Activated CD4-positive, alpha-beta memory T cell treated with anti-CD3 and anti-CD28 coated beads for 36 hours (primary cell): Measurements from ENCODE around the gene STRIP2. TPM values are rescaled to one million over a fixed set of nuclear protein-coding genes. Genes with fewer than 3 reads are reported as not detected.
A peak's percentile ranks its signal among the peaks of the same experiment; 100 is the strongest.
"Not testable (repeated sequence)": the region's sequence is repeated elsewhere in the genome, so short reads cannot be mapped to it uniquely, and the experiment has no call there.

Experiments used
- CTCF ChIA-PET: fragments of 350-600 bp; sonication (Branson Sonifier 250); formaldehyde crosslinking; loops from one replicate; lab custom pipeline; 2021; ENCODE audit warnings: antibody characterized with exemption, inconsistent platforms; lab: Charles Lee
- POLR2A ChIA-PET: fragments of 350-600 bp; sonication (Branson Sonifier 250); formaldehyde crosslinking; loops from one replicate; lab custom pipeline; 2021; ENCODE audit warnings: antibody characterized with exemption; lab: Charles Lee
- DNase-seq: peaks from one replicate; pipeline ENCODE4 v3.0.0-alpha.2; 2020
- H3K27ac Mint-ChIP-seq: one replicate; pipeline ENCODE4 v1.8.0; 2021; ENCODE audit warnings: mixed read lengths
- H3K27me3 Mint-ChIP-seq: one replicate; pipeline ENCODE4 v1.8.0; 2021; ENCODE audit warnings: mixed read lengths
- H3K36me3 Mint-ChIP-seq: one replicate; pipeline ENCODE4 v1.8.0; 2021; ENCODE audit warnings: mixed read lengths
- H3K4me1 Mint-ChIP-seq: one replicate; pipeline ENCODE4 v1.8.0; 2021; ENCODE audit warnings: low read depth, mixed read lengths
- H3K4me3 Mint-ChIP-seq: one replicate; pipeline ENCODE4 v1.8.0; 2021; ENCODE audit warnings: mild to moderate bottlenecking, mixed read lengths
- H3K9me3 Mint-ChIP-seq: one replicate; pipeline ENCODE4 v1.8.0; 2021; ENCODE audit warnings: mixed read lengths
- intact Hi-C: fragments of 100-400 bp; cut with micrococcal nuclease; formaldehyde crosslinking; loops from one replicate; pipeline ENCODE4 v1.15.1; 2023
- total RNA-seq, 2 experiments: library from RNA; stranded (reverse); gene quantifications; one replicate each; pipeline ENCODE4 v1.2.3, GENCODE V29; 2021

The STRIP2 gene
- total RNA-seq, 2 experiments from 2014 or later: 56.1 to 62.0 TPM

- CTCF ChIA-PET, H3K4me1 Mint-ChIP-seq, H3K27ac Mint-ChIP-seq, H3K27me3 Mint-ChIP-seq, H3K4me3 Mint-ChIP-seq, DNase-seq, POLR2A ChIA-PET, H3K9me3 Mint-ChIP-seq: not testable (repeated sequence)
- intact Hi-C loops: loop anchor here (10.0 kb wide), 1 partner anchor 251 kb away; the partner anchor contains the start of gene AHCYL2
- H3K36me3 Mint-ChIP-seq: peaks cover 47% of the 10 kb centered on the region
Measured at GRCh38 chr7:129475931-129476330, 41.7 kb downstream of the STRIP2 start.

- H3K36me3 Mint-ChIP-seq: peaks cover 45% of the 10 kb centered on the region
- POLR2A ChIA-PET, H3K4me1 Mint-ChIP-seq, H3K4me3 Mint-ChIP-seq, H3K9me3 Mint-ChIP-seq, H3K27ac Mint-ChIP-seq, H3K27me3 Mint-ChIP-seq, DNase-seq, CTCF ChIA-PET: not testable (repeated sequence)
- intact Hi-C loops: loop anchor here (10.0 kb wide), 1 partner anchor 252 kb away; the partner anchor contains the start of gene AHCYL2
Measured at GRCh38 chr7:129476398-129476797, 42.2 kb downstream of the STRIP2 start.

DNA sequence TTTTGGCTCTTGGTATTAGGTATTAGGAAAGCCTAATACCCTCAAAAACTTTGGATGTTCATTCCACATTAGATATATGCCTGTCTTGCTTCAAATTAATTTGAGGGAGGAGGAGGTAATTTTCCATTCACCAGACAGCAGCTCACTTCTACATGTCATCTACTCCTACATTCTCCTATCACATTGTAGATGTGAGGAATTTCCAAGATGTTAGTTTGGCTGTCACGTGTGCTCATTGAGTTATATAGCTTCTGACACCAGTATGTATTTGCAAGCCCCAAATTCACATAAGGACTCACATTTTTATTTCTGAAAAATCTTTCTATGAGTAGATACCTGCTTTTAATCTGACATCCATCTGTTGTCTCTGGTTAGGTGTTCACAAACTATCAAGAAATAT lies 45.6 kb downstream of the STRIP2 start:
- H3K27ac Mint-ChIP-seq: no peak overlapping the region
- ChIA-PET CTCF (interaction anchor here (0.7 to 1.3 kb wide), 2 partner anchors 103 to 105 kb away, joined by 3 read pairs; no protein-coding TSS in a partner anchor), POLR2A (no interaction called here)
- H3K4me1 Mint-ChIP-seq: no peaks in the 10 kb centered on the region
- no peak overlapping the region for H3K4me3 Mint-ChIP-seq
- intact Hi-C loops: loop anchor here (10.0 kb wide), 1 partner anchor 255 kb away; the partner anchor contains the start of gene AHCYL2
- H3K9me3 Mint-ChIP-seq: no peaks in the 10 kb centered on the region
- no peak for DNase-seq
- no peaks in the 10 kb centered on the region for H3K27me3 Mint-ChIP-seq
- H3K36me3 Mint-ChIP-seq: peaks cover 56% of the 10 kb centered on the region

- ChIA-PET CTCF (interaction anchor here (0.9 to 1.3 kb wide), 2 partner anchors 104 to 113 kb away, joined by 3 read pairs; no protein-coding TSS in a partner anchor), POLR2A (no interaction called here)
- no peak overlapping the region for H3K27ac Mint-ChIP-seq
Measured at GRCh38 chr7:129480674-129481363, 46.6 kb downstream of the STRIP2 start.

GRCh38 chr7:129481376-129481775 lies 47.1 kb downstream of the STRIP2 start:
- POLR2A ChIA-PET, H3K27me3 Mint-ChIP-seq, H3K9me3 Mint-ChIP-seq, DNase-seq, H3K27ac Mint-ChIP-seq, H3K4me1 Mint-ChIP-seq, H3K4me3 Mint-ChIP-seq, intact Hi-C loops: not testable (repeated sequence)
- peaks cover 58% of the 10 kb centered on the region for H3K36me3 Mint-ChIP-seq
- CTCF ChIA-PET: interaction anchor here (0.9 kb wide), 1 partner anchor 114 kb away, joined by 3 read pairs; no protein-coding TSS in a partner anchor

More at GRCh38 chr7:129480674-129481363, 46.6 kb downstream of the STRIP2 start:
- DNase-seq: no peak
- intact Hi-C loops: no loop called here
- Mint-ChIP-seq H3K4me1 (no peaks in the 10 kb centered on the region), H3K36me3 (peaks cover 55% of the 10 kb centered on the region), H3K27me3 (no peaks in the 10 kb centered on the region), H3K4me3 (no peak overlapping the region), H3K9me3 (no peaks in the 10 kb centered on the region)

DNA sequence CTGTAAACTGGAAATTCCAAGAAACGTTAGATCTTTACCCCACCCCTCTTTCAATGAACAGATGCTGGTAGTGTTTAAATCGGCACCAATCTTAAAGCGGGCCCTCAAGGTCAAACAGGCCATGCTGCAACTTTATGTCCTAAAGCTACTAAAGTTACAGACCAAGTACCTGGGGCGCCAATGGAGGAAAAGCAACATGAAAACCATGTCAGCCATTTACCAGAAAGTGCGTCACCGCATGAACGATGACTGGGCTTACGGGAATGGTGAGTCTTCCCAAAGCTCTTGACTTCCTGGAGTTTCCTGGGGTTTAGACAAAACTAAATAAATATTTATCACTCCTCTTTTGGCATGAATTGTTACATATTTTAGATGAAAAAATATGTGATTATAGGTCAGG lies 48.5 kb downstream of the STRIP2 start:
- no peak for DNase-seq
- Mint-ChIP-seq H3K4me1 (no peaks in the 10 kb centered on the region), H3K27me3 (no peaks in the 10 kb centered on the region), H3K27ac (no peak overlapping the region), H3K4me3 (no peak overlapping the region), H3K9me3 (no peaks in the 10 kb centered on the region), H3K36me3 (peaks cover 58% of the 10 kb centered on the region)
- ChIA-PET POLR2A (no interaction called here), CTCF (interaction anchor here (0.6 to 1.5 kb wide), 4 partner anchors 8 to 115 kb away, joined by 3 to 7 read pairs (median 4); no protein-coding TSS in a partner anchor)
- intact Hi-C loops: no loop called here

GRCh38 chr7:129489491-129489890 lies 55.3 kb downstream of the STRIP2 start:
- Mint-ChIP-seq H3K4me3 (no peak overlapping the region), H3K27me3 (no peaks in the 10 kb centered on the region), H3K4me1 (peaks cover 15% of the 10 kb centered on the region), H3K36me3 (peaks cover 43% of the 10 kb centered on the region), H3K27ac (no peak overlapping the region), H3K9me3 (no peaks in the 10 kb centered on the region)
- ChIA-PET CTCF (no interaction called here), POLR2A (no interaction called here)
- no peak for DNase-seq
- intact Hi-C loops: no loop called here

DNA sequence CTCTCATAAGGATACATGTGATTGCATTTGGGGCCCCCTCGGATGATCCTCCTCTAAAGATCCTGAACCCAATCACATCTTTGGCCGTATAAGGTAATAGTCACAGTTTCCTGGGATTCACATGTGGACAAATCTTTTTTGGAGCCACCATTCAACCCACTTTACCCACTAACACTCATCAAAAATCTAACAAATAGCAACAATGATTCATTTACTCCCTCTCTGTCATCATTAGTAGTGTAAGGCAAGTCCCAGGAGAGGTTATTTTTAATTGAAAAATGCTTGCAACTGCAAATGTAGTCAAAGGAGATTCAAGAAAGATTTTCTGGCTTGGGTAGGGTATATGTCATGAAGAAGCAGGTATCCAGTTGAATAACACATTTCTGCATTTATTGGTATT lies 58.2 kb downstream of the STRIP2 start:
- Mint-ChIP-seq H3K4me1 (peaks cover 21% of the 10 kb centered on the region), H3K27ac (no peak overlapping the region), H3K4me3 (no peak overlapping the region), H3K27me3 (no peaks in the 10 kb centered on the region), H3K9me3 (no peaks in the 10 kb centered on the region), H3K36me3 (peaks cover 21% of the 10 kb centered on the region)
- intact Hi-C loops: no loop called here
- no peak for DNase-seq
- ChIA-PET CTCF (no interaction called here), POLR2A (no interaction called here)

DNA sequence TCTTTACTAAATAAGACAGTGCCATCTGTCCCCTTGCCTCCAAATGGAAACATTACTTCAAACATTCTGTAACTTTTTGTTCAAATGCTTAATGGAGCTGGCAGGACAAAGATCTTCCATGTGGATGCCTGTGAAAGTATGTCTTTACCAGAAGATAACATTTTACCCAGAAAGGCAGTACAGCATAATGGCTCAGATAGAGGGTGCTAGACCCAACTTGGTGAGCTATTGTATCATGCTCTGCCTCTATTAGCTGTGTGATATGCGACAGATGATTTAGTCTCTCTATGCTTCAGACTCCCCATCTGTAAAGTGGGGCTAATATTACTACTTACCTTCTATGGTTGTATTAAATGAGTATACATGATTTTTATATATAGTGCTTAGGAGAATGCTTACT lies 59.3 kb downstream of the STRIP2 start:
- ChIA-PET POLR2A (interaction anchor here (0.8 to 1.0 kb wide), 2 partner anchors 8 to 22 kb away, joined by 3 read pairs; no protein-coding TSS in a partner anchor), CTCF (interaction anchor here (0.6 to 1.4 kb wide), 6 partner anchors 22 to 151 kb away, joined by 3 to 6 read pairs (median 4); no protein-coding TSS in a partner anchor)
- no peaks in the 10 kb centered on the region for H3K27me3 Mint-ChIP-seq
- H3K9me3 Mint-ChIP-seq: no peaks in the 10 kb centered on the region
- intact Hi-C loops: no loop called here
- no peak overlapping the region for H3K4me3 Mint-ChIP-seq
- H3K4me1 Mint-ChIP-seq: peaks cover 21% of the 10 kb centered on the region
- no peak for DNase-seq
- H3K36me3 Mint-ChIP-seq: peaks cover 14% of the 10 kb centered on the region
- H3K27ac Mint-ChIP-seq: peak overlapping the region; percentile 25

GRCh38 chr7:129494041-129494440 lies 59.8 kb downstream of the STRIP2 start:
- Mint-ChIP-seq H3K27me3 (no peaks in the 10 kb centered on the region), H3K9me3 (no peaks in the 10 kb centered on the region), H3K4me3 (no peak overlapping the region), H3K36me3 (peaks cover 10% of the 10 kb centered on the region), H3K4me1 (peaks cover 21% of the 10 kb centered on the region), H3K27ac (no peak overlapping the region)
- POLR2A ChIA-PET: interaction anchor here (0.8 to 1.0 kb wide), 2 partner anchors 9 to 23 kb away, joined by 3 read pairs; no protein-coding TSS in a partner anchor
- DNase-seq: peak; percentile 16
- intact Hi-C loops: loop anchor here (2.0 kb wide), 1 partner anchor 37 kb away; no protein-coding TSS in a partner anchor
- CTCF ChIA-PET: interaction anchor here (0.6 to 1.4 kb wide), 7 partner anchors 23 to 151 kb away, joined by 3 to 6 read pairs (median 4); no protein-coding TSS in a partner anchor

GRCh38 chr7:129495987-129496386 lies 61.8 kb downstream of the STRIP2 start:
- DNase-seq: no peak
- ChIA-PET CTCF (no interaction called here), POLR2A (no interaction called here)
- Mint-ChIP-seq H3K9me3 (no peaks in the 10 kb centered on the region), H3K27me3 (no peaks in the 10 kb centered on the region), H3K4me1 (peaks cover 21% of the 10 kb centered on the region), H3K27ac (no peak overlapping the region), H3K36me3 (peaks cover 5% of the 10 kb centered on the region), H3K4me3 (no peak overlapping the region)
- intact Hi-C loops: loop anchor here (2.0 kb wide), 1 partner anchor 35 kb away; no protein-coding TSS in a partner anchor

DNA sequence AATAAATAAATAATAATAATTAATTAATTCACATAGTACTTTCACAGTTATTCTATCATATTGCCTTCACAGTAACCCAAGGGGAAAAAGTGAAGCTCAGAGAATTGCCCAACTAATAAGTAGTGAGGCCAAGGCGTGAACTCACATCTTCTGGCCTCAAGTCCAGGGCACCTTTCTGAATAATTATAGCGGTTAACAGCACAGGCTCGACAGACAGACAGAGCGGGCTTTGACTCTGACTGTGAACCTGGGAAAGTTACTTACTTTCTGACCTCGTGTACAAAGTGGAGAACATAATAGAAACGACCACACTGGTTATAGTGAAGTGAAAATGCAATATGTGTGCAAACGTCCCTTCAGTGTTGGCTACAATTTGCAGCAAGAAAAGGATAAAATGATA lies 62.4 kb downstream of the STRIP2 start:
- Mint-ChIP-seq H3K4me1 (peaks cover 21% of the 10 kb centered on the region), H3K27ac (no peak overlapping the region), H3K4me3 (no peak overlapping the region), H3K36me3 (peaks cover 5% of the 10 kb centered on the region), H3K27me3 (no peaks in the 10 kb centered on the region), H3K9me3 (no peaks in the 10 kb centered on the region)
- POLR2A ChIA-PET: no interaction called here
- no peak for DNase-seq
- intact Hi-C loops: no loop called here
- CTCF ChIA-PET: no interaction called here
